IMR-90 (cell line): ENCODE measurements around the gene CFHR3. TPM values are rescaled to one million over a fixed set of nuclear protein-coding genes. Genes with fewer than 3 reads are reported as not detected.
"Not testable (repeated sequence)": the region's sequence is repeated elsewhere in the genome, so short reads cannot be mapped to it uniquely, and the experiment has no call there.

ENCODE experiments used
- ATAC-seq: fragments of 200-7000 bp; cut with Tn5 transposase; 2 replicates; pipeline ENCODE4 v1.9.1; 2020; ENCODE audit warnings: low read depth, mild to moderate bottlenecking, moderate library complexity
- BruUV-seq: library from RNA; stranded (reverse); fragments of 400-500 nt; replicated peaks from 2 replicates; lab custom pipeline; 2021; lab: Mats Ljungman, UMichigan
- CTCF ChIA-PET: fragments of 300-600 bp; formaldehyde crosslinking; extraction: SDS; loops from one replicate; lab custom pipeline; 2021; ENCODE audit warnings: antibody characterized with exemption; lab: Yijun Ruan, JAX
- POLR2A ChIA-PET: fragments of 300-600 bp; sonication (Branson Sonifier 250); formaldehyde crosslinking; loops from one replicate; lab custom pipeline; 2022; ENCODE audit warnings: antibody characterized with exemption; ENCODE audit not compliant: unreplicated experiment; lab: Charles Lee
- DNase-seq: peaks from one replicate; pipeline ENCODE4 v3.0.0; 2013
- H2AFZ ChIP-seq: replicated peaks from 2 replicates; pipeline ENCODE3; 2013; ENCODE audit warnings: low read length, mild to moderate bottlenecking; ENCODE audit not compliant: poor library complexity
- H2AK5ac ChIP-seq: 2 replicates; pipeline ENCODE4 v1.6.1; 2013; ENCODE audit warnings: low read depth, low read length, inconsistent platforms
- H2AK9ac ChIP-seq: replicated peaks from 2 replicates; pipeline ENCODE3; 2013; ENCODE audit warnings: mild to moderate bottlenecking, low read depth, low read length, moderate library complexity; ENCODE audit not compliant: poor library complexity
- H2BK120ac ChIP-seq: 2 replicates; pipeline ENCODE4 v1.6.1; 2013; ENCODE audit warnings: low read depth, low read length, inconsistent platforms
- H2BK15ac ChIP-seq: 3 replicates; pipeline ENCODE4 v1.6.1; 2013; ENCODE audit warnings: low read depth, low read length, inconsistent platforms
- H2BK20ac ChIP-seq: 2 replicates; pipeline ENCODE4 v1.6.1; 2013; ENCODE audit warnings: low read depth, mild to moderate bottlenecking, inconsistent platforms, low read length, moderate library complexity
- H2BK5ac ChIP-seq: 2 replicates; pipeline ENCODE4 v1.6.1; 2013; ENCODE audit warnings: mild to moderate bottlenecking, low read depth, low read length, inconsistent platforms; ENCODE audit not compliant: poor library complexity, severe bottlenecking
- H3K14ac ChIP-seq: replicated peaks from 2 replicates; pipeline ENCODE4 v1.6.1; 2013; ENCODE audit warnings: low read depth, low read length, inconsistent platforms
- H3K18ac ChIP-seq: 2 replicates; pipeline ENCODE4 v1.6.1; 2013; ENCODE audit warnings: low read depth, low read length, control low read depth
- H3K23ac ChIP-seq: 2 replicates; pipeline ENCODE4 v1.6.1; 2013; ENCODE audit warnings: low read depth, low read length, inconsistent platforms
- H3K27ac ChIP-seq: 2 replicates; pipeline ENCODE4 v1.5.1; 2013; ENCODE audit warnings: mild to moderate bottlenecking, control low read depth, low read length; ENCODE audit not compliant: insufficient read depth
- H3K27me3 ChIP-seq: 2 replicates; pipeline ENCODE4 v1.6.1; 2013; ENCODE audit warnings: low read length; ENCODE audit not compliant: control insufficient read depth, insufficient read depth
- H3K36me3 ChIP-seq: 2 replicates; pipeline ENCODE4 v1.6.1; 2013; ENCODE audit warnings: low read length, mixed read lengths; ENCODE audit not compliant: control insufficient read depth, insufficient read depth
- H3K4ac ChIP-seq: 2 replicates; pipeline ENCODE4 v1.6.1; 2013; ENCODE audit warnings: low read depth, low read length, inconsistent platforms
- H3K4me1 ChIP-seq: 2 replicates; pipeline ENCODE4 v1.6.1; 2013; ENCODE audit warnings: low read length, mixed read lengths; ENCODE audit not compliant: control insufficient read depth, insufficient read depth
- H3K4me2 ChIP-seq: 2 replicates; pipeline ENCODE4 v1.6.1; 2013; ENCODE audit warnings: low read depth, mild to moderate bottlenecking, control low read depth, low read length, moderate library complexity
- H3K4me3 ChIP-seq: 2 replicates; pipeline ENCODE4 v1.5.1; 2013; ENCODE audit warnings: low read depth, mild to moderate bottlenecking, control low read depth, low read length, moderate library complexity; ENCODE audit not compliant: insufficient read depth
- H3K56ac ChIP-seq: 2 replicates; pipeline ENCODE4 v1.6.1; 2013; ENCODE audit warnings: low read length, inconsistent platforms; ENCODE audit not compliant: insufficient read depth; ENCODE audit errors: extremely low read depth
- H3K79me1 ChIP-seq, 2 experiments: 2 replicates each; pipeline ENCODE4 v1.6.1; 2013; ENCODE audit warnings: low read length in 2 of 2, inconsistent platforms in 1 of 2, low read depth in 1 of 2
- H3K9ac ChIP-seq: 2 replicates; pipeline ENCODE4 v1.6.1; 2013; ENCODE audit warnings: low read depth, low read length, control low read depth
- H3K9me1 ChIP-seq: 2 replicates; pipeline ENCODE4 v1.6.1; 2013; ENCODE audit warnings: low read length, inconsistent platforms; ENCODE audit not compliant: insufficient read depth
- H3K9me3 ChIP-seq: 2 replicates; pipeline ENCODE4 v1.6.1; 2013; ENCODE audit warnings: low read length; ENCODE audit not compliant: control insufficient read depth, insufficient read depth
- H4K20me1 ChIP-seq: 2 replicates; pipeline ENCODE4 v1.6.1; 2013; ENCODE audit warnings: low read length, inconsistent platforms; ENCODE audit not compliant: insufficient read depth
- H4K5ac ChIP-seq: 2 replicates; pipeline ENCODE4 v1.6.1; 2013; ENCODE audit warnings: mild to moderate bottlenecking, low read depth, low read length, control low read depth
- H4K8ac ChIP-seq, 2 experiments: 2 replicates each; pipeline ENCODE4 v1.6.1; 2013; ENCODE audit warnings: low read depth in 2 of 2, low read length in 2 of 2, control low read depth in 1 of 2, inconsistent platforms in 1 of 2
- H4K91ac ChIP-seq: 2 replicates; pipeline ENCODE4 v1.6.1; 2013; ENCODE audit warnings: low read depth, low read length, inconsistent platforms; ENCODE audit not compliant: insufficient read depth
- WGBS, 2 experiments: methylation state at CpG; one replicate each; pipeline versions ENCODE4 v1.1.5 to v1.1.7; 2013; ENCODE audit warnings: missing lambda C conversion rate in 2 of 2; ENCODE audit not compliant: insufficient read length in 1 of 2; ENCODE audit errors: extremely low coverage in 2 of 2; 5-methylcytosine and 5-hydroxymethylcytosine counted together
- dilution Hi-C: fragments of 300-500 bp; cut with HindIII; formaldehyde crosslinking; loops from one replicate; pipeline ENCODE4 v1.14.3; 2018; ENCODE audit warnings: low sequenced_read_pairs; ENCODE audit not compliant: unreplicated experiment
- in situ Hi-C: fragments of 300-500 bp; cut with MboI; formaldehyde crosslinking; loops from 3 replicates; pipeline ENCODE4 v1.14.3; 2019; ENCODE audit warnings: low sequenced_read_pairs, inconsistent platforms, mixed read lengths
- intact Hi-C: fragments of 100-400 bp; cut with micrococcal nuclease; formaldehyde crosslinking; loops from 2 replicates; pipeline ENCODE4 v1.10.0; 2022
- polyA plus RNA-seq, 3 experiments: library from polyadenylated mRNA; depleted of rRNA; stranded (reverse); fragments of >200 nt; gene quantifications; 2 replicates each; pipeline ENCODE4 v1.2.3, GENCODE V29; 2012; ENCODE audit warnings: low replicate concordance in 1 of 3
- total RNA-seq: library from RNA; depleted of rRNA; stranded (reverse); fragments of >200 nt; gene quantifications from 2 replicates; pipeline ENCODE4 v1.2.3, GENCODE V29; 2012

Gene CFHR3
- total and polyA plus RNA-seq, 2 of the 4 experiments (the other 2 are of a cell fraction) = not detected

DNA sequence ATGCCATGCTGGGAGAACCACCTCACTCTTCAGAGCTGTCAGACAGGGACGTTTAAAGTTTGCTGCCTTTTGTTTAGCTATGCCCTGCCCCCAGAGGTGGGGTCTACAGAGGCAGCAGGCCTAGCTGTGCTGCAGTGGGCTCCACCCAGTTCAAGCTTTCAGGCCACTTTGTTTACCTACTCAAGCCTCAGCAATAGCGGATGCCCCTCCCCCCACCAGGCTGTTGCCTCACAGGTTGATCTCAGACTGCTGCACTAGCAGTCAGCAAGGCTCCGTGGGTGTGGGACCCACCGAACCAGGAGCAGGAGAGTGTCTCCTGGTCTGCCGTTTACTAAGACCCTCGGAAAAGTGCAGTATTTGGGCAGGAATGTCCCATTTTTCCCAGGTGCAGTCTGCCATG, 42.8 kb downstream of the CFHR3 start:
- H4K8ac ChIP-seq, dilution Hi-C loops, H2AK9ac ChIP-seq, H3K79me1 ChIP-seq, H3K9me3 ChIP-seq, in situ Hi-C loops, H2AK5ac ChIP-seq, H2BK15ac ChIP-seq, ATAC-seq, CTCF ChIA-PET, H3K14ac ChIP-seq, H2BK120ac ChIP-seq, H4K91ac ChIP-seq, intact Hi-C loops, H3K18ac ChIP-seq, H3K56ac ChIP-seq, H3K9me1 ChIP-seq, H2BK5ac ChIP-seq, H4K20me1 ChIP-seq, DNase-seq, H3K36me3 ChIP-seq, H3K27ac ChIP-seq, H3K4me1 ChIP-seq, BruUV-seq, H3K27me3 ChIP-seq, H2BK20ac ChIP-seq, H2AFZ ChIP-seq, H3K4ac ChIP-seq, H4K5ac ChIP-seq, POLR2A ChIA-PET, H3K23ac ChIP-seq, H3K4me3 ChIP-seq, H3K9ac ChIP-seq, H3K4me2 ChIP-seq: not testable (repeated sequence)
- no CpG with 5 or more reads among the region's 6 CpGs for WGBS, 2 experiments

DNA sequence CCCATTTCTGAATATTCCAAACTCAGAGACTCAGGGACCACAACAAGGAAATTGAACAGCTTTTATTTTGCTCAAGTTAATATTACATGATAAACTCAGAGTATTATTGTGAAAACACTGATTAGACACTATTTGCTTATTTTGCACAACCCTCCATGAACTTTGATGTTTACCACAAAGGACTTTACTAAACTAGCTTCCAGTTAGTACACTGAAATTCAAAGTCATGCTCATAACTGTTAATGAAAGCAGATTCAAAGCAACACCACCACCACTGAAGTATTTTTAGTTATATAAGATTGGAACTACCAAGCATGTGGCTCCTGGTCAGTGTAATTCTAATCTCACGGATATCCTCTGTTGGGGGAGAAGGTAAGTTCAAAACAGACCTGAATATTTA, 44.9 kb downstream of the CFHR3 start, which contains the start of gene CFHR1:
CFHR1 (plus strand) TSS at position 201 of the 400 bp plus-strand sequence; CDS start at position 315, 114 bp downstream.
- H3K4me1 ChIP-seq, H3K9me1 ChIP-seq, in situ Hi-C loops, DNase-seq, H2BK120ac ChIP-seq, POLR2A ChIA-PET, H3K56ac ChIP-seq, H2BK5ac ChIP-seq, H3K18ac ChIP-seq, H3K4me3 ChIP-seq, H3K4ac ChIP-seq, H3K23ac ChIP-seq, H2BK15ac ChIP-seq, H4K91ac ChIP-seq, BruUV-seq, H3K36me3 ChIP-seq, H2AK5ac ChIP-seq, CTCF ChIA-PET, dilution Hi-C loops, ATAC-seq, H3K27me3 ChIP-seq, H2AFZ ChIP-seq, H2AK9ac ChIP-seq, H2BK20ac ChIP-seq, H3K27ac ChIP-seq, H3K79me1 ChIP-seq, H4K5ac ChIP-seq, intact Hi-C loops, H3K14ac ChIP-seq, H4K8ac ChIP-seq, H3K9me3 ChIP-seq, H3K9ac ChIP-seq, H4K20me1 ChIP-seq, H3K4me2 ChIP-seq: not testable (repeated sequence)
- WGBS, 2 experiments = no CpG with 5 or more reads among the region's 1 CpG
